ENCODE measurements around the gene ULBP3. TPM values are rescaled to one million over a fixed set of nuclear protein-coding genes. Genes with fewer than 3 reads are reported as not detected.
"Not testable (repeated sequence)": the region's sequence is repeated elsewhere in the genome, so short reads cannot be mapped to it uniquely, and the experiment has no call there.

Gene ULBP3
- polyA plus RNA-seq, 4 donors, result 3.7 to 8.8 (median 7.6) TPM

GRCh38 chr6:150078788-150079187 lies 9.9 kb upstream of the ULBP3 start:
- DNase-seq (ENCODE audit: low read depth in 4 of 4, low spot score in 3 of 4), result no peak

- no peak for DNase-seq (ENCODE audit: low read depth in 4 of 4, low spot score in 3 of 4)
These were observed 7.4 kb upstream of the ULBP3 start for GRCh38 chr6:150076196-150076893.

GRCh38 chr6:150075034-150075421 lies 6.1 kb upstream of the ULBP3 start:
- no peak for DNase-seq (ENCODE audit: low read depth in 4 of 4, low spot score in 3 of 4)

- DNase-seq (ENCODE audit: low read depth in 4 of 4, low spot score in 3 of 4), result not testable (repeated sequence)
These were observed 5.6 kb upstream of the ULBP3 start for GRCh38 chr6:150074396-150075033.

GRCh38 chr6:150072201-150072600 lies 3.3 kb upstream of the ULBP3 start:
- no peak for DNase-seq (ENCODE audit: low read depth in 4 of 4, low spot score in 3 of 4)

GRCh38 chr6:150070236-150070818 lies 1.4 kb upstream of the ULBP3 start:
- DNase-seq (ENCODE audit: low read depth in 4 of 4, low spot score in 3 of 4), result no peak

GRCh38 chr6:150069706-150070105 lies 785 bp upstream of the ULBP3 start:
- DNase-seq (ENCODE audit: low read depth in 4 of 4, low spot score in 3 of 4), result no peak

GRCh38 chr6:150068151-150068550 lies 770 bp downstream of the ULBP3 start:
- DNase-seq (ENCODE audit: low read depth in 4 of 4, low spot score in 3 of 4), result no peak

- no peak for DNase-seq (ENCODE audit: low read depth in 4 of 4, low spot score in 3 of 4)
These were observed 3.8 kb downstream of the ULBP3 start for GRCh38 chr6:150065083-150065482.

- no peak for DNase-seq (ENCODE audit: low read depth in 4 of 4, low spot score in 3 of 4)
These were observed 5.3 kb downstream of the ULBP3 start for GRCh38 chr6:150063640-150064039.

- not testable (repeated sequence) for DNase-seq (ENCODE audit: low read depth in 4 of 4, low spot score in 3 of 4)
These were observed 8.9 kb downstream of the ULBP3 start for GRCh38 chr6:150059973-150060372.

- DNase-seq (ENCODE audit: low read depth in 4 of 4, low spot score in 3 of 4), result no peak
These were observed 9.9 kb downstream of the ULBP3 start for GRCh38 chr6:150058986-150059385.

- no peak for DNase-seq (ENCODE audit: low read depth in 4 of 4, low spot score in 3 of 4)
These were observed 10.6 kb downstream of the ULBP3 start for GRCh38 chr6:150058231-150058792.

GRCh38 chr6:150057501-150057951 lies 11.4 kb downstream of the ULBP3 start:
- no peak for DNase-seq (ENCODE audit: low read depth in 4 of 4, low spot score in 3 of 4)

- DNase-seq (ENCODE audit: low read depth in 4 of 4, low spot score in 3 of 4), result no peak
These were observed 12.0 kb downstream of the ULBP3 start for GRCh38 chr6:150056916-150057315.

GRCh38 chr6:150056156-150056555 lies 12.8 kb downstream of the ULBP3 start:
- DNase-seq (ENCODE audit: low read depth in 4 of 4, low spot score in 3 of 4), result no peak

- no peak for DNase-seq (ENCODE audit: low read depth in 4 of 4, low spot score in 3 of 4)
These were observed 13.8 kb downstream of the ULBP3 start for GRCh38 chr6:150055131-150055530.

GRCh38 chr6:150053450-150053849 lies 15.5 kb downstream of the ULBP3 start:
- DNase-seq (ENCODE audit: low read depth in 4 of 4, low spot score in 3 of 4), result no peak

GRCh38 chr6:150050846-150051245 lies 18.1 kb downstream of the ULBP3 start:
- DNase-seq (ENCODE audit: low read depth in 4 of 4, low spot score in 3 of 4), result no peak

- no peak for DNase-seq (ENCODE audit: low read depth in 4 of 4, low spot score in 3 of 4)
These were observed 20.8 kb downstream of the ULBP3 start for GRCh38 chr6:150048099-150048498.

GRCh38 chr6:150046943-150047342 lies 22.0 kb downstream of the ULBP3 start:
- DNase-seq (ENCODE audit: low read depth in 4 of 4, low spot score in 3 of 4), result no peak
